ENCODE results near the gene DSTN.

GRCh38 chr20:17609811-17610377, 40.0 kb downstream of the DSTN start:
- TF ChIP-seq CTCF (IDR thresholded peaks at IDR 0.05) (no peak), POLR2A (IDR thresholded peaks at IDR 0.05) (no peak), POLR2AphosphoS5 (IDR thresholded peaks at IDR 0.05) (no peak)

Measured in gastroesophageal sphincter (tissue), 3 donors.